ENCODE data around the gene OASL.

The OASL gene

GRCh38 chr12:121010860-121011259 is 28.2 kb downstream of the OASL start:
- no peak overlapping the region for H3K4me3 ChIP-seq (ENCODE audit: control insufficient read depth, low read depth, low read length)
- no peak for DNase-seq (ENCODE audit: low read depth)
- TF ChIP-seq CTCF (conservative IDR thresholded peaks at IDR 0.05; ENCODE audit: control insufficient read depth, insufficient read depth, low read depth, low read length) = no peak

DNA sequence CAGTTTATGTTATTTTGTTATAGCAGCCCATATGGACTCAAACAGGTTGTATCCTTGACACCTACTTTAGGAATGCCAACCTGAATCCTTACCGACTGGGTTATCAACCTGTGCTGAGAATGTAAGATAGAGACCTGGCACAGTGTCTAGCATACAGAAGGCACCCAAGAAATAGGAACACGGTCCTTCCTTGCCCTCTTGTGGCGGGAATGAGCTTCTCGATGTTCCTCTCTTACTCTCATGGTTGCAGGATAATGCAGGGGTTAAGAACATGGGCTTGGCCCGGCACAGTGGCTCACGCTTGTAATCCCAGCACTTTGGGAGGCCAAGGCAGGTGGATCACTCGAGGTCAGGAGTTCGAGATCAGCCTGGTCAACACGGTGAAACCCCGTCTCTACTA is 29.3 kb downstream of the OASL start:
- DNase-seq (ENCODE audit: low read depth) = peak; percentile 46
- no peak overlapping the region for H3K4me3 ChIP-seq (ENCODE audit: control insufficient read depth, low read depth, low read length)
- peak; percentile 46 for TF ChIP-seq CTCF (conservative IDR thresholded peaks at IDR 0.05; ENCODE audit: control insufficient read depth, insufficient read depth, low read depth, low read length)

DNA sequence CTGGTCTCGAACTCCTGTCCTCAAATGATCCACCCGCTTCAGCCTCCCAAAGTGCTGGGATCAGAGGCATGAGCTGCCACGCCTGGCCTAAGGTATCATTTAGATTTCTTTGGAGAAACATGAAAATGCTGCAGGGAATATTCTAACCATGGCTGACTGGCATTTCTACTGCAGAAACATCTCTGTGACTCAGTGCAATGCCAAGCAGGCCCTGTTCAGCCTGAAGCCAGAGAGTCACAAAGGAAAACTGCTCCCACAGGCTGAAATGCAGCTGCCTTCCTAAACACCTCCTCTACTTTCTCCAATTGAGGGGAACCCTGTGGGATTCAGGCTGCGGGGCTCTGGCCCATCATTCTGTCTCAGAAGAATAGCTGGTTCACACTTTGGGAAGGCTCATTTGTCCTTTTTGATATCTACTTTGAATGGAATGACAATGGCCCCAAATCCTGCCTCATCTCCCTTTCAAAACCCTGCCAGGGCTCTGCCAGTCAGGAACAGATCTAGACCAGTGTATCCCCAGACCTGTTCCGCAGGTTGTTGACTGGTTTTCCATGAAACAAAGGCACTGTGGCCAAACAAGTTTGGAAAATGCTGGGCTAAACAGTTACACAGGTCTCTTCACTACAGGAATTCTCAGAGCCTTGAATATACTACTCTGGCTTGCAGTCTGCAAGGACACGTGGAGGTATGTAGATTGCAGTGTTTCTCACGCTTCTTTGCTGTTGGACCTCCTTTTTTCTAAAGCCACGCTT is 30.5 kb downstream of the OASL start:
- DNase-seq (ENCODE audit: low read depth) = no peak
- no peak for TF ChIP-seq CTCF (conservative IDR thresholded peaks at IDR 0.05; ENCODE audit: control insufficient read depth, insufficient read depth, low read depth, low read length)
- no peak overlapping the region for H3K4me3 ChIP-seq (ENCODE audit: control insufficient read depth, low read depth, low read length)

GRCh38 chr12:121005346-121005815 is 33.7 kb downstream of the OASL start:
- peak; percentile 72 for TF ChIP-seq CTCF (conservative IDR thresholded peaks at IDR 0.05; ENCODE audit: control insufficient read depth, insufficient read depth, low read depth, low read length)
- peak; percentile 53 for DNase-seq (ENCODE audit: low read depth)
- H3K4me3 ChIP-seq (ENCODE audit: control insufficient read depth, low read depth, low read length) = no peak overlapping the region

DNA sequence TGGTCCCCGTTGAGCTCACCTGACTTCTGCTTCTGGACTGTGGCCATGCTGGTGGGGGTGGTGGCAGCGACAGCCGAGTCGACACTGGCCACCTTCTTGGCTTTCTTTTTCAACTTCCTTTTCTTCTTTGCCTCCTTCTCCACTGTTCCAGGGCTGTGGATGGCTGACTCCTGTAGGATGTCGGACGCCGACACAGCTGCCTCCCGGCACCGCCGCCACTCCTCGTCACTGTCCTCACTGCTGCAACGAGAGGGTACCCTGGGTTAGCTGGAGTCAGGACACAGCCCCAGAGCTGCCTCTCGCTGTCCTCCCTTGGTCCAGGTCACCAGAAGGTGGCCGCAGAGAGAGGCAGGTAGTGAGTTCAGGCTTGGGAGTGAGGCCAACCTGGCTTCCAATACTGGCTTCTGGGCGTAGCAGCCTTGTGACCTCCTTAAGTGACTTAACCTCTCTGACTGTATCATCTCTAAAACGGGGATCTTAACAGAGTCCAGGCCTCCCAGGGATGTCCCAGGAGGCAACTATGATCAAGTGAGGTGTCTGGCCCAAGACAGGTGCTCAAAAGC is 34.7 kb downstream of the OASL start:
- no peak for DNase-seq (ENCODE audit: low read depth)
- no peak for TF ChIP-seq CTCF (conservative IDR thresholded peaks at IDR 0.05; ENCODE audit: control insufficient read depth, insufficient read depth, low read depth, low read length)
- no peak overlapping the region for H3K4me3 ChIP-seq (ENCODE audit: control insufficient read depth, low read depth, low read length)

DNA sequence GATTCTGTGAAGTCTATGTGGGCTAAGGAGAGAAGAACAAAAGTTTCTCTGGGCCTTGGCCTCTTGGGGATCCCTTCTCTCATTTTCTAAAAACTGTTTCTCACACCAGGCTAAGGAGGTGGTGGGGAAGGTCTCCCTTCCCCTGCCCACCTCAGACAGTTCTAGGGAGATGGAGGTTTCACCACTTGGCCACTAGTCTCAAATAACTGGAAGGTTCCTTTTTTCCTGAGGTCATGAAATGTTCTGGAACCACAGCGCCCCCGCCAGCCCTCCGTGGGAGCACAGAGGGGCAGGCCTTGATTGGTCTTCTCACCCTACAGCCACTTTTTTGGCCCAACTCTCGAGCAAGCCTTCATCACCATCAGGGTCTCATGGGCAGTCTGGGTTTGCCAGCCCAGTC is 35.4 kb downstream of the OASL start:
- H3K4me3 ChIP-seq (ENCODE audit: control insufficient read depth, low read depth, low read length) = no peak overlapping the region
- no peak for DNase-seq (ENCODE audit: low read depth)
- no peak for TF ChIP-seq CTCF (conservative IDR thresholded peaks at IDR 0.05; ENCODE audit: control insufficient read depth, insufficient read depth, low read depth, low read length)
